HepG2 (cell line): ENCODE measurements around the gene GRAMD1A. TPM values are rescaled to one million over a fixed set of nuclear protein-coding genes. Genes with fewer than 3 reads are reported as not detected.

Source experiments
- ATAC-seq: fragments of 200-7000 bp; cut with Tn5 transposase; 3 replicates; pipeline ENCODE4 v1.9.1; 2020; ENCODE audit warnings: mild to moderate bottlenecking, moderate library complexity
- BruUV-seq: library from RNA; stranded (reverse); fragments of 400-500 nt; replicated peaks from 2 replicates; lab custom pipeline; 2021; lab: Mats Ljungman, UMichigan
- CTCF ChIA-PET: fragments of 300-600 bp; formaldehyde crosslinking; extraction: SDS; loops from one replicate; lab custom pipeline; 2021; ENCODE audit warnings: low total read pairs, inconsistent platforms, low intra/inter-chr PET ratio; lab: Yijun Ruan, JAX
- POLR2A ChIA-PET: fragments of 350-600 bp; sonication (Branson Sonifier 250); formaldehyde crosslinking; loops from one replicate; lab custom pipeline; 2020; ENCODE audit warnings: antibody characterized with exemption, inconsistent platforms; lab: Yijun Ruan, JAX
- DNase-seq: peaks from one replicate; pipeline ENCODE4 v3.0.0-alpha.2; 2015; ENCODE audit warnings: low spot score
- FAIRE-seq: peaks from 3 replicates; lab custom pipeline; 2011; peaks lifted over from hg19 to GRCh38; lab: Jason Lieb, UNC
- H2AFZ ChIP-seq: one replicate; pipeline ENCODE4 v1.6.1; 2011; ENCODE audit warnings: low read length, inconsistent platforms
- H3K27ac ChIP-seq: fragments of 300-600 bp; 3 replicates; pipeline ENCODE4 v1.8.0; 2011; ENCODE audit warnings: mixed run types, mild to moderate bottlenecking, mixed read lengths, low read length, inconsistent platforms; ENCODE audit not compliant: insufficient read depth; ENCODE audit errors: extremely low read length
- H3K27me3 ChIP-seq, 2 experiments: fragments of 200-600 bp in 1 of 2; 2 replicates in 1 of 2; 3 replicates in 1 of 2; pipeline versions ENCODE4 v1.6.0 to v1.8.0; 2011; ENCODE audit warnings: low read length in 2 of 2, mild to moderate bottlenecking in 2 of 2, moderate library complexity in 2 of 2, inconsistent platforms in 1 of 2; ENCODE audit not compliant: insufficient read depth in 2 of 2, control insufficient read depth in 1 of 2
- H3K36me3 ChIP-seq, 2 experiments: fragments of 200-600 bp in 1 of 2; replicated peaks in 1 of 2; 2 replicates in 1 of 2; 3 replicates in 1 of 2; pipeline versions ENCODE4 v1.5.1 to v1.8.0; 2011; ENCODE audit warnings: low read length in 2 of 2, inconsistent platforms in 1 of 2; ENCODE audit not compliant: insufficient read depth in 2 of 2, control insufficient read depth in 1 of 2
- H3K4me1 ChIP-seq: 2 replicates; pipeline ENCODE4 v1.5.1; 2012; ENCODE audit warnings: low read length, inconsistent platforms; ENCODE audit not compliant: insufficient read depth
- H3K4me2 ChIP-seq: 2 replicates; pipeline ENCODE4 v1.6.0; 2011; ENCODE audit warnings: low read depth, low read length, inconsistent platforms
- H3K4me3 ChIP-seq, 3 experiments: fragments of 200-600 bp in 1 of 3; sonication (generic), shearing (Covaris generic) in 1 of 3; replicated peaks in 1 of 3; 2 replicates each; pipeline ENCODE4 v1.5.1; 2011 to 2016; ENCODE audit warnings: low read length in 3 of 3, inconsistent platforms in 2 of 3, low read depth in 2 of 3, mild to moderate bottlenecking in 2 of 3, control low read depth in 1 of 3, mixed read lengths in 1 of 3; ENCODE audit not compliant: insufficient read depth in 1 of 3
- H3K79me2 ChIP-seq: one replicate; pipeline ENCODE4 v1.6.1; 2011; ENCODE audit warnings: low read length, inconsistent platforms; ENCODE audit not compliant: insufficient read depth
- H3K9ac ChIP-seq: 2 replicates; pipeline ENCODE4 v1.6.0; 2011; ENCODE audit warnings: mild to moderate bottlenecking, low read depth, low read length, inconsistent platforms; ENCODE audit not compliant: insufficient read depth
- H3K9me3 ChIP-seq: 2 replicates; pipeline ENCODE4 v1.5.1; 2012; ENCODE audit warnings: mild to moderate bottlenecking, low read length
- H4K20me1 ChIP-seq: 2 replicates; pipeline ENCODE4 v1.6.0; 2011; ENCODE audit warnings: inconsistent platforms, mild to moderate bottlenecking, low read length, moderate library complexity; ENCODE audit not compliant: insufficient read depth
- HOXA5 ChIP-seq: sonication (generic); formaldehyde crosslinking; IDR thresholded peaks from 2 replicates; pipeline ENCODE4 v1.4.0; 2020; ENCODE audit warnings: missing genetic modification reagents
- POLR2A ChIP-seq, 2 experiments: IDR thresholded peaks; 2 replicates each; pipeline ENCODE4 v1.6.1; 2011; ENCODE audit warnings: low read depth in 2 of 2, low read length in 2 of 2, mild to moderate bottlenecking in 1 of 2, moderate library complexity in 1 of 2; ENCODE audit not compliant: insufficient read depth in 1 of 2
- ZBTB33 ChIP-seq: sonication (generic); formaldehyde crosslinking; IDR thresholded peaks from 2 replicates; pipeline ENCODE4 v1.4.0; 2020; ENCODE audit warnings: missing genetic modification reagents
- ZNF768 ChIP-seq: sonication (generic); formaldehyde crosslinking; IDR thresholded peaks from 2 replicates; pipeline ENCODE4 v1.4.0; 2020; ENCODE audit warnings: missing genetic modification reagents
- WGBS: methylation state at CpG from one replicate; pipeline ENCODE4 v1.1.6; 2017; ENCODE audit warnings: low lambda C conversion rate; 5-methylcytosine and 5-hydroxymethylcytosine counted together
- in situ Hi-C: cut with HindIII; loops from 2 replicates; pipeline ENCODE4 v1.10.0; 2017; ENCODE audit warnings: low pct_unique_long_range_greater_than_20kb; ENCODE audit not compliant: extremely low pct_ligation_motif_present
- intact Hi-C: fragments of 100-400 bp; cut with micrococcal nuclease; formaldehyde crosslinking; loops from one replicate; pipeline ENCODE4 v1.10.0; 2022; ENCODE audit not compliant: unreplicated experiment
- polyA plus RNA-seq, 8 experiments: library from polyadenylated mRNA; depleted of rRNA in 3 of 8; stranded (reverse) in 7 of 8; unstranded in 1 of 8; fragments of >200 nt; fragmentation: Illumina TruSeq in 4 of 8; extraction: Trizol in 4 of 8; gene quantifications; 2 replicates each; pipeline versions ENCODE4 v1.2.1 to v1.2.3, GENCODE V29; 2011 to 2016; ENCODE audit warnings: low read depth in 4 of 8, missing spikeins in 1 of 8, mixed read lengths in 1 of 8; ENCODE audit not compliant: insufficient read depth in 1 of 8
- total RNA-seq, 5 experiments: library from RNA; depleted of rRNA; stranded (reverse); fragments of >200 nt; fragmentation: Illumina TruSeq; extraction: Trizol; gene quantifications; 2 replicates each; pipeline ENCODE4 v1.2.3, GENCODE V29; 2016; ENCODE audit warnings: low read depth in 1 of 5

Gene GRAMD1A
- total and polyA plus RNA-seq, 2 of the 13 experiments (the other 11 are each of a cell fraction or from before 2014, with no cell fraction given) = 14.7 to 181 TPM

- no peaks in the 10 kb centered on the region; a peak in 1 of 5 replicates for H3K27me3 ChIP-seq
- WGBS = 89% methylated on average over 16 of the region's 18 CpGs
- peak overlapping the region; percentile 38 for H3K9ac ChIP-seq
- intact Hi-C loops (no loop called here), in situ Hi-C loops (no loop called here)
- POLR2A ChIA-PET = interaction anchor here (4.3 kb wide), 1 partner anchor 9 kb away, joined by 75 read pairs; no protein-coding TSS in a partner anchor
- peak overlapping the region; percentile 2 for H3K27ac ChIP-seq
- peaks cover 54% of the 10 kb centered on the region for H3K79me2 ChIP-seq
- peaks cover 62% of the 10 kb centered on the region for H3K4me1 ChIP-seq
- DNase-seq = no peak
- peak overlapping the region in 1 of 3 experiments; percentile 23; a peak in 2 of 6 replicates for H3K4me3 ChIP-seq
- no peak overlapping the region for H2AFZ ChIP-seq
- FAIRE-seq = no peak
- no peaks in the 10 kb centered on the region for H3K9me3 ChIP-seq
- H3K4me2 ChIP-seq = peak overlapping the region; percentile 79
- peaks cover 8 to 15% of the 10 kb centered on the region in 2 experiments for H3K36me3 ChIP-seq
- CTCF ChIA-PET = no interaction called here
- ATAC-seq = no peak
- peak; percentile 51; the same call in 1 of the 2 replicates for TF ChIP-seq ZBTB33
- 0 out of 4 replicates have a peak, but pooled peaks of 1 of the 2 experiments have one; percentile 23 for TF ChIP-seq POLR2A (IDR thresholded peaks at IDR 0.05; ENCODE audit: insufficient read depth in 1 of 2, low read depth in 2 of 2, low read length in 2 of 2)
- TF ChIP-seq HOXA5 = no peak
- TF ChIP-seq ZNF768 (CRISPR knock-in tag) = peak; percentile 32; the same call in 1 of the 2 replicates
- H4K20me1 ChIP-seq = peaks cover 46% of the 10 kb centered on the region
- no TSS peak for BruUV-seq
These were observed 4.6 kb downstream of the GRAMD1A start for GRCh38 chr19:35004517-35005255.
